Immature natural killer cell (primary cell): ENCODE results near the gene RASGRP1. TPM values are rescaled to one million over a fixed set of nuclear protein-coding genes. Genes with fewer than 3 reads are reported as not detected.

Source experiments
- DNase-seq, 3 donors: peaks; one replicate each; pipeline ENCODE4 v3.0.0; 2022; ENCODE audit warnings: mixed read lengths in 1 of 3
- H3K27ac Mint-ChIP-seq, 6 donors: one replicate each; pipeline ENCODE4 v1.8.0; 2020; ENCODE audit warnings: mixed read lengths in 6 of 6, mild to moderate bottlenecking in 5 of 6, inconsistent platforms in 4 of 6, moderate library complexity in 3 of 6
- H3K27me3 Mint-ChIP-seq, 3 donors: one replicate each; pipeline ENCODE4 v1.8.0; 2020 to 2021; ENCODE audit warnings: low read depth in 3 of 3, mild to moderate bottlenecking in 3 of 3, mixed read lengths in 3 of 3, moderate library complexity in 3 of 3, inconsistent platforms in 1 of 3
- H3K36me3 Mint-ChIP-seq, 3 donors: one replicate each; pipeline ENCODE4 v1.8.0; 2020; ENCODE audit warnings: mixed read lengths in 3 of 3, inconsistent platforms in 2 of 3, mild to moderate bottlenecking in 2 of 3
- H3K4me1 Mint-ChIP-seq, 2 donors: one replicate each; pipeline ENCODE4 v1.8.0; 2020; ENCODE audit warnings: inconsistent platforms in 2 of 2, mild to moderate bottlenecking in 2 of 2, mixed read lengths in 2 of 2, moderate library complexity in 1 of 2
- H3K4me3 Mint-ChIP-seq, 5 donors: one replicate each; pipeline ENCODE4 v1.8.0; 2020; ENCODE audit warnings: mild to moderate bottlenecking in 5 of 5, mixed read lengths in 5 of 5, inconsistent platforms in 3 of 5, moderate library complexity in 3 of 5
- H3K9me3 Mint-ChIP-seq, 6 donors: one replicate each; pipeline ENCODE4 v1.8.0; 2020; ENCODE audit warnings: mild to moderate bottlenecking in 6 of 6, mixed read lengths in 6 of 6, inconsistent platforms in 4 of 6, moderate library complexity in 3 of 6
- polyA plus RNA-seq, 3 donors: library from polyadenylated mRNA; unstranded; fragments of 300-500 nt; fragmentation: Illumina TruSeq; gene quantifications; one replicate each; pipeline ENCODE4 v1.2.3, GENCODE V29; 2021

RASGRP1 gene
- polyA plus RNA-seq, 3 donors from 2014 or later: 21.9 to 63.9 (median 22.7) TPM

DNA sequence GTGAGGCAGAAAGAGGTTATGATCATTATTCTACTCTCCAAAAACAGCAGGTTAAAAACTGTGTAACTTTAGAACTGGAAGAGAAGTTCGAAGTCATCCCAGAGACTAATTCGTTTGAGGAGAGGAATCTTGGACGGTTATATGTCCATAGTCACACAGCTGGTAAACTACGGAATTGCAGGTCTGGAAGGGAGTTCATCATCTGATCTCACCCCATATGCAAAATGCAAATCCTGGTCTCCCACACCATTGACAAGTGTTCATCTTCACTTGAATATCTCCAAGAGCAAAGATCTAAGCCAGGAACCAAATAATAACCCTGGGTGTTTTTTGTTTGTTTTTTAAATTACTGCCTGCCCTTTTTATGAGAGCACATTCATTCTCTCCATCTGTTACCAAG, 57.6 kb downstream of the RASGRP1 start:
- no peak for DNase-seq
- Mint-ChIP-seq H3K27ac (peak overlapping the region in 4 of 6 donors; percentile 21 to 57 (median 42)), H3K27me3 (no peaks in the 10 kb centered on the region), H3K4me3 (no peak overlapping the region), H3K4me1 (no peaks in the 10 kb centered on the region), H3K9me3 (no peaks in the 10 kb centered on the region), H3K36me3 (peaks cover 15 to 70% (median 45%) of the 10 kb centered on the region in 3 donors)

- DNase-seq: no peak
- H3K9me3 Mint-ChIP-seq: no peaks in the 10 kb centered on the region
- peaks cover 0 to under 1% (median 0%) of the 10 kb centered on the region in 3 donors for H3K27me3 Mint-ChIP-seq
- peak overlapping the region in 5 of 6 donors; percentile 11 to 84 (median 35) for H3K27ac Mint-ChIP-seq
- peaks cover 21 to 71% (median 53%) of the 10 kb centered on the region in 3 donors for H3K36me3 Mint-ChIP-seq
- H3K4me1 Mint-ChIP-seq: no peaks in the 10 kb centered on the region
- no peak overlapping the region for H3K4me3 Mint-ChIP-seq
Observed at GRCh38 chr15:38504680-38505467, 59.7 kb downstream of the RASGRP1 start.

DNA sequence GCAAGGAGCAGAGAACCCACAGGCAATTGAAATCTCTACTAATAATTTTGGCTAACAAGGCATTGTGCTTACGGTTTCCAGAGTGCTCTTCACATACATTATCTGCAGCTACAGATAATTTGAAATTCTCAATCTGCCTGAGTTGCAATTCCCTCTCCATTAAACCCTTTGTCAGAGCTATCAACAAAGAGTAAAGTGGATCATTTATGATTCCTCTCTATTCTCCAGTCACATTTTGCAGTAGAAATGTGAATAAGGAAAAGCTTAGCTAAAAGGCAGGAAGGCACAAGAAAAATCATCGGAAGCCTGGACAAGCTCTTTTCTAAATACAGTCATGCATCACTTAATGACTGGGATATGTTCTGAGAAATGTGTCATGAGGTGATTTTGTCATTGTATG, 61.1 kb downstream of the RASGRP1 start:
- H3K27ac Mint-ChIP-seq: peak overlapping the region in 2 of 6 donors; percentile 0 to 29

DNA sequence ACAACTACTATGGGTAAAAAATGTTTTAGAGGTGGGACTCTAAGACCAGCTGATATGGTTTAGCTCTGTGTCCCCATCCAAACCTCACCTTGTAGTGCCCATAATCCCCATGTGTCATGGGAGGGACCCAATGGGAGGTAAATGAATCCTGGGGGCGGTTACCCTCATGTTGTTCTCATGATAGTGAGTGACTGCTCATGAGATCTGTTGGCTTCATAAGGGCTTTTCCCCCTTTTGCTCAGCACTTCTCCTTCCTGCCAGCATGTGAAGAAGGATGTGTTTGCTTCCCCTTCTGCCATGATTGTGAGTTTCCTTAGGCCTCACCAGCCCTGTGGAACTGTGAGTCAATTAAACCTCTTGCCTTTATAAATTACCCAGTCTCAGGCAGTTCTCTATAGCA, 65.0 kb downstream of the RASGRP1 start:
- H3K4me1 Mint-ChIP-seq: peaks cover 0 to 9% of the 10 kb centered on the region in 2 donors
- peaks cover 21 to 66% (median 44%) of the 10 kb centered on the region in 3 donors for H3K36me3 Mint-ChIP-seq
- no peak overlapping the region for H3K4me3 Mint-ChIP-seq
- H3K27ac Mint-ChIP-seq: peak overlapping the region in 4 of 6 donors; percentile 21 to 77 (median 59)
- DNase-seq: no peak
- no peaks in the 10 kb centered on the region for H3K9me3 Mint-ChIP-seq
- peaks cover 0 to 5% (median 0%) of the 10 kb centered on the region in 3 donors for H3K27me3 Mint-ChIP-seq

More for the DNA sequence above, 61.1 kb downstream of the RASGRP1 start:
- Mint-ChIP-seq H3K27me3 (peaks cover 0 to 2% (median 0%) of the 10 kb centered on the region in 3 donors), H3K36me3 (peaks cover 20 to 78% (median 59%) of the 10 kb centered on the region in 3 donors), H3K4me1 (no peaks in the 10 kb centered on the region), H3K4me3 (no peak overlapping the region), H3K9me3 (no peaks in the 10 kb centered on the region)
- no peak for DNase-seq

GRCh38 chr15:38496151-38496550, 68.5 kb downstream of the RASGRP1 start:
- Mint-ChIP-seq H3K36me3 (peaks cover 20 to 47% (median 21%) of the 10 kb centered on the region in 3 donors), H3K27ac (peak overlapping the region in 4 of 6 donors; percentile 43 to 78 (median 68)), H3K9me3 (no peaks in the 10 kb centered on the region), H3K4me1 (peaks cover 0 to 9% of the 10 kb centered on the region in 2 donors), H3K4me3 (no peak overlapping the region), H3K27me3 (peaks cover 0 to 5% (median 2%) of the 10 kb centered on the region in 3 donors)
- no peak for DNase-seq

DNA sequence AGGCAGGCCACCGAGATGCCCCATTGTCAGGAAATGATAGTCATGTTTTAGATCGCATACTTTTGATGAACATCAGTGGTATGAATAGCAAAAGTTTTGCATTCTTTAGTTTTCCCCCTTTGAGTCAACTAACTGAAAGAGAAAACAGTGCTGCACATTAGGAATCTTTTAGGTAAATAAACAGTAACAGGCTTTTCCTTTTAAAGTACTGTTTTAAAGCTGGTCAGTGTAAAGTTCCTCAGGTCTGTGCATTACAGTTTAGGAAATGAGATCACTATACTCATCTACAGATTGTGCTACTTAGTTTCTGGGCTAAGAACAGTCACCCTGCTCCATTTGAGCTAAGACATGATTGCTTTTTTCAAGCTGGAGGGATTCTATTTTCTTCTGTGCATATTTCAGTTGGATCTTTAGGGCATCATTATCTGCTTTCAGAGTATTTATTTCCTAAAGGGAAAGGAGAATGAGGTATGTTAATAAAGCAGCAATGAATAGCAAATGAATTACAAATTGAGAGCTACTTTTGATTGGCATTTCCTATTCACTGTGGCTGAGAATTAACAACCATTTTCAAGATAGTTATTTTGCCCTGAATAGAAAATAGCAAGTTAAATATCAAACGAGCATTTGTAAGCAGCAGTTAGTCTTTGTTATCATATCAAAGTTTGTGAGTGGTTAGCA, 74.2 kb downstream of the RASGRP1 start:
- Mint-ChIP-seq H3K9me3 (no peaks in the 10 kb centered on the region), H3K4me3 (no peak overlapping the region), H3K27ac (peak overlapping the region; percentile 25 to 70 (median 52)), H3K4me1 (peaks cover 0 to 2% of the 10 kb centered on the region in 2 donors), H3K27me3 (peaks cover 0 to 5% (median 0%) of the 10 kb centered on the region in 3 donors), H3K36me3 (peaks cover 9 to 29% (median 18%) of the 10 kb centered on the region in 3 donors)
- DNase-seq: no peak

DNA sequence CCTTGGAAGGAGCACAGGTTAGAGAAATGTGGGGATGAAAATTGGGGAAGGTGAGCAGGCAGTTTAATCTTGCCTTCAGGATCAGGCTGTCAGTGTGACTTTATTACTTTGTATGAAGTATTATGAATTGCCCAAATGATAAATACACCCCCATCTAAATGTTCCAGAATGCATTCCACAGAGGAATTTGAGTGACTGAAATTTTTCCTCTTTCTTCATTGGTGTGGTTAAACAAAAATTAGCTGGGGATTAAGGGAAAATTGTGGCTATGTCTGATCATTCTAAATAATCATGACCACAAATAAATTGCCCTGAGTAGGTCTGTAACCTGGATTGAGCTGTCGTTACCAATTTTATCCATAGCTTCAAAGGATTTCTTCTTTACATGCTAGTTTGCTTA, 77.2 kb downstream of the RASGRP1 start:
- Mint-ChIP-seq H3K27me3 (peaks cover 0 to 3% (median 2%) of the 10 kb centered on the region in 3 donors), H3K9me3 (no peaks in the 10 kb centered on the region), H3K4me1 (peaks cover 7 to 8% of the 10 kb centered on the region in 2 donors), H3K27ac (peak overlapping the region in 5 of 6 donors; percentile 15 to 72 (median 37)), H3K4me3 (no peak overlapping the region), H3K36me3 (peaks cover 0 to 25% (median 18%) of the 10 kb centered on the region in 3 donors)
- DNase-seq: no peak

DNA sequence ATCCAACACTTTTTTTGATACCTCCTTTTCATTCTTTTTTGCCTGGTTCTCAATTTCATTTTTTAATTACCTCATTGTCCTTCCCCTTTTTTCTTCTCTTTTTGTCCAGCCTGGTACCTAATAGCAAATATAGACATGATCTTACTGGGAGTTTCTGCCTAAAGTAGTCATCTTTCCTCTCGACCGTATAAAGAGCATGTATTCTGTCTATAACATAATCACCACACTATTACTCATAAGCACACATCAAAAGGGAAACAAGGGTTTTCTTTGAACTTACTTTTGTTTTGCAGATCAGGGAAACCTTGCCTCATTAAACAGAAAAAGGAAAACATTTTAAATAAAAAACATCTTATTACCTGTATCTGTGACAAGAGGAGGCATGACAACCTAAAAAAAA, 77.7 kb downstream of the RASGRP1 start:
- peaks cover 0 to 3% (median 2%) of the 10 kb centered on the region in 3 donors for H3K27me3 Mint-ChIP-seq
- H3K9me3 Mint-ChIP-seq: no peaks in the 10 kb centered on the region
- peaks cover 12% of the 10 kb centered on the region in 2 donors for H3K4me1 Mint-ChIP-seq
- no peak for DNase-seq
- no peak overlapping the region for H3K4me3 Mint-ChIP-seq
- H3K27ac Mint-ChIP-seq: peak overlapping the region in 5 of 6 donors; percentile 15 to 72 (median 56)
- peaks cover 0 to 25% (median 18%) of the 10 kb centered on the region in 3 donors for H3K36me3 Mint-ChIP-seq

DNA sequence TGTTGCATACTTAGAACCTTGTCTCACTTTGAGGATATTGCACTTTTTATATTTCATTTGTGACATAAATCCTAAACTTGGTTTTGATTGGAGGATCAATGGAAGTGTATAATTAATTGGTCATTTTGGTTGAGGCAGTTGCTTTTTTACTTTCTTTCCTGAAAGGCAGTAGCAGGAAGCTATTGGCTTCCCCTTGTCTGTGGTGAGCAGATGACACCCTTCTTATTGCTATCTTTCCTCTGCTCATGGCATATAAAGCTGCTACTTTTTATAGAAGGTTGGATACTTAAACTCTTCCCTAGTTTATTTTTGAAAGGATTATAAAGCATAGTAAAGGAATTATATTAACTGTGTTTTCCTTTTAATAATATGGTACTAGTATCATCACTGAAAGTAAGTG, 82.0 kb downstream of the RASGRP1 start:
- H3K9me3 Mint-ChIP-seq: no peaks in the 10 kb centered on the region
- H3K4me1 Mint-ChIP-seq: peaks cover 21 to 22% of the 10 kb centered on the region in 2 donors
- peak overlapping the region in 1 of 5 donors; percentile 5 for H3K4me3 Mint-ChIP-seq
- no peak for DNase-seq
- peak overlapping the region; percentile 8 to 78 (median 66) for H3K27ac Mint-ChIP-seq
- H3K36me3 Mint-ChIP-seq: peaks cover 0 to 13% (median 0%) of the 10 kb centered on the region in 3 donors
- H3K27me3 Mint-ChIP-seq: peaks cover 0 to 3% (median 2%) of the 10 kb centered on the region in 3 donors

GRCh38 chr15:38481761-38482160, 82.9 kb downstream of the RASGRP1 start:
- H3K4me3 Mint-ChIP-seq: no peak overlapping the region
- H3K27me3 Mint-ChIP-seq: peaks cover 0 to 2% (median under 1%) of the 10 kb centered on the region in 3 donors
- H3K36me3 Mint-ChIP-seq: peaks cover 0 to 5% (median 3%) of the 10 kb centered on the region in 3 donors
- peak overlapping the region in 5 of 6 donors; percentile 8 to 78 (median 21) for H3K27ac Mint-ChIP-seq
- no peak for DNase-seq
- no peaks in the 10 kb centered on the region for H3K9me3 Mint-ChIP-seq
- peaks cover 19 to 22% of the 10 kb centered on the region in 2 donors for H3K4me1 Mint-ChIP-seq

GRCh38 chr15:38481113-38481512, 83.5 kb downstream of the RASGRP1 start:
- DNase-seq: no peak
- H3K36me3 Mint-ChIP-seq: peaks cover 0 to 7% (median 6%) of the 10 kb centered on the region in 3 donors
- peak overlapping the region; percentile 3 to 78 (median 53) for H3K27ac Mint-ChIP-seq

DNA sequence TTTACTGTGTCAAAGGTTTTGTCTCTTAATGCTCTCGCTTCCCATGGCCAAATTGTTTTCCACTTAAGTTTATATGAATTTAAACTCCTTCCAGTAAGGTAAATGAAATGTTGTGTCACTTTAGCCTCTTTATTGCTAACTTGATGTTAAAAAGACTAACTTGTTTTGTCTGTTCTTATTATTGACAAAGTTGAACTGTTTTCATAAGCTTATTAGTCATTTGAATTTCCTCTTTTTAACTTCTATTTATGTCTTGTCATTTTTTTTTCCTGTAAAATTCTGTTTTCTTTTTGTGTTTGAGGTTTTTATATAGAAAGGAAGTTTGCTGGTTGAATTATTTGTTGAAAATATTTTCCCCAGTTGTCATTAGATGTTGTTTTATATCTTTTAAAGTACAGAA, 84.9 kb downstream of the RASGRP1 start:
- peak overlapping the region in 1 of 6 donors; percentile 53 for H3K27ac Mint-ChIP-seq
- no peaks in the 10 kb centered on the region for H3K9me3 Mint-ChIP-seq
- peaks cover 0 to 2% (median 0%) of the 10 kb centered on the region in 3 donors for H3K27me3 Mint-ChIP-seq
- DNase-seq: no peak
- peaks cover 0 to 13% (median 11%) of the 10 kb centered on the region in 3 donors for H3K36me3 Mint-ChIP-seq
- no peak overlapping the region for H3K4me3 Mint-ChIP-seq
- peaks cover 19 to 22% of the 10 kb centered on the region in 2 donors for H3K4me1 Mint-ChIP-seq

More at GRCh38 chr15:38481113-38481512, 83.5 kb downstream of the RASGRP1 start:
- H3K4me1 Mint-ChIP-seq: peaks cover 19 to 22% of the 10 kb centered on the region in 2 donors
- peaks cover 0 to 2% (median 0%) of the 10 kb centered on the region in 3 donors for H3K27me3 Mint-ChIP-seq
- no peaks in the 10 kb centered on the region for H3K9me3 Mint-ChIP-seq
- no peak overlapping the region for H3K4me3 Mint-ChIP-seq

DNA sequence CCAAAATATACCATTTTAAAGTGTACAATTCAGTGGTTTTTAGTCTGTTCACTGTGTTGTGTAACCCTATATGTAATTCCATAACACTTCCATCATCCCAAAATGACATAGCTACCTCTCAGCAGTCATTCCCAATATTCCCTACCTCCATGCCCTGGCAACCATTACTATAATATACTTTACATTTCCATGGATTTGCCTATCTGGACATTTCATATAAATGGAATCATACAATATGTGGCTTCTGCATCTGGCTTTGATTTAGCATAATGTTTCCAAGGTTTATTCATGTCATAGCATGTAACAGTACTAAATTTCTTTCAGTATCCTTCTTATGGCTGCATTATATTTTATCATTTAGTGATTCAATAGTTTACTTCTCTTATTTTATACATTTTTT, 85.3 kb downstream of the RASGRP1 start:
- Mint-ChIP-seq H3K27me3 (peaks cover 0 to 2% (median 0%) of the 10 kb centered on the region in 3 donors), H3K4me3 (no peak overlapping the region), H3K36me3 (peaks cover 0 to 14% (median 14%) of the 10 kb centered on the region in 3 donors), H3K27ac (peak overlapping the region in 1 of 6 donors; percentile 6), H3K4me1 (peaks cover 21 to 22% of the 10 kb centered on the region in 2 donors), H3K9me3 (no peaks in the 10 kb centered on the region)
- no peak for DNase-seq
